Left lung (tissue), 10 donors: ENCODE results near the gene NBPF3. TPM values are rescaled to one million over a fixed set of nuclear protein-coding genes. Genes with fewer than 3 reads are reported as not detected.
"Not testable (repeated sequence)": the region's sequence is repeated elsewhere in the genome, so short reads cannot be mapped to it uniquely, and the experiment has no call there.

Source experiments
- ATAC-seq: fragments of 200-7000 bp; cut with Tn5 transposase; one replicate; pipeline ENCODE4 v1.9.1; 2020; ENCODE audit warnings: moderate library complexity
- DNase-seq, 4 donors: peaks; one replicate each; pipeline ENCODE4 v3.0.0-alpha.2; 2013 to 2020
- H3K27ac ChIP-seq, 2 donors: fragments of 200-600 bp; sonication (generic) in 1 of 2; one replicate each; pipeline versions ENCODE4 v1.5.0 to v1.8.0; 2020 to 2021
- H3K27me3 ChIP-seq, 2 donors: fragments of 200-600 bp; sonication (generic) in 1 of 2; one replicate each; pipeline versions ENCODE4 v1.5.0 to v1.8.0; 2020 to 2021
- H3K36me3 ChIP-seq, 2 donors: fragments of 200-600 bp; sonication (generic) in 1 of 2; one replicate each; pipeline versions ENCODE4 v1.5.0 to v1.8.0; 2020 to 2021
- H3K4me1 ChIP-seq, 2 donors: fragments of 200-600 bp; one replicate each; pipeline ENCODE4 v1.8.0; 2021
- H3K4me3 ChIP-seq, 2 donors: fragments of 200-600 bp; sonication (generic) in 1 of 2; one replicate each; pipeline versions ENCODE4 v1.5.0 to v1.8.0; 2020 to 2021; ENCODE audit warnings: mild to moderate bottlenecking in 1 of 2
- H3K9me3 ChIP-seq, 2 donors: fragments of 200-600 bp; sonication (generic) in 1 of 2; one replicate each; pipeline versions ENCODE4 v1.5.0 to v1.8.0; 2020 to 2021
- CTCF ChIP-seq, 2 donors: fragments of 200-600 bp; sonication (generic) in 1 of 2; IDR thresholded peaks; one replicate each; pipeline versions ENCODE4 v1.5.0 to v1.8.0; 2021; ENCODE audit warnings: antibody characterized with exemption in 2 of 2
- intact Hi-C, 2 donors: fragments of 100-400 bp; cut with DNase I; formaldehyde crosslinking; loops; one replicate each; pipeline versions ENCODE4 v1.11.2 to v1.14.2; 2022
- polyA plus RNA-seq, 6 donors: library from polyadenylated mRNA; unstranded; fragments of 120-200 nt; gene quantifications; one replicate each; pipeline ENCODE4 v1.2.1, GENCODE V29; 2013; ENCODE audit not compliant: insufficient read length in 6 of 6
- total RNA-seq, 2 donors: library from RNA; stranded (reverse); fragmentation: NEBNext Ultra II Directional; extraction: Animal tissue kit (Norgen Biotek cat#: 25700); gene quantifications; one replicate each; pipeline ENCODE4 v1.2.1, GENCODE V29; 2021
- donor health status: DM: no; HTN: yes; CAD: no.
- donor health status: DM: no; HTN: no; CAD: no.

NBPF3 gene
- total and polyA plus RNA-seq, 8 donors, result 3.6 to 23.5 (median 16.5) TPM

GRCh38 chr1:21397813-21398188 is 42.1 kb upstream of the NBPF3 start:
- H3K4me1 ChIP-seq, result no peaks in the 10 kb centered on the region
- ATAC-seq (no peak), DNase-seq (no peak)
- no peak overlapping the region for H3K4me3 ChIP-seq
- no peak overlapping the region for H3K27ac ChIP-seq
- TF ChIP-seq CTCF (IDR thresholded peaks at IDR 0.05), result no peak
- H3K9me3 ChIP-seq, result no peaks in the 10 kb centered on the region
- H3K36me3 ChIP-seq, result no peaks in the 10 kb centered on the region
- intact Hi-C loops, result no loop called here
- H3K27me3 ChIP-seq, result peaks cover 4 to 45% of the 10 kb centered on the region in 2 donors

GRCh38 chr1:21401726-21402346 is 38.1 kb upstream of the NBPF3 start:
- H3K27ac ChIP-seq, intact Hi-C loops, DNase-seq, ATAC-seq, H3K4me3 ChIP-seq, H3K9me3 ChIP-seq, H3K36me3 ChIP-seq, H3K4me1 ChIP-seq: not testable (repeated sequence)
- H3K27me3 ChIP-seq, result peaks cover 4 to 21% of the 10 kb centered on the region in 2 donors

GRCh38 chr1:21406659-21407058 is 33.3 kb upstream of the NBPF3 start:
- ATAC-seq, result no peak
- TF ChIP-seq CTCF (IDR thresholded peaks at IDR 0.05), result no peak
- intact Hi-C loops, result no loop called here
- no peak overlapping the region for H3K27ac ChIP-seq
- no peaks in the 10 kb centered on the region for H3K9me3 ChIP-seq
- H3K27me3 ChIP-seq, result peaks cover 0 to 22% of the 10 kb centered on the region in 2 donors
- H3K4me1 ChIP-seq, result no peaks in the 10 kb centered on the region
- no peak for DNase-seq
- H3K36me3 ChIP-seq, result no peaks in the 10 kb centered on the region
- no peak overlapping the region for H3K4me3 ChIP-seq

GRCh38 chr1:21409897-21410296 is 30.0 kb upstream of the NBPF3 start:
- H3K36me3 ChIP-seq, ATAC-seq, H3K27ac ChIP-seq, H3K4me3 ChIP-seq, DNase-seq, intact Hi-C loops, H3K9me3 ChIP-seq, H3K4me1 ChIP-seq: not testable (repeated sequence)
- peaks cover 0 to 22% of the 10 kb centered on the region in 2 donors for H3K27me3 ChIP-seq

- H3K4me3 ChIP-seq, result no peak overlapping the region
- intact Hi-C loops, result no loop called here
Observed at GRCh38 chr1:21414015-21414414, 25.9 kb upstream of the NBPF3 start.

GRCh38 chr1:21420378-21420777 is 19.6 kb upstream of the NBPF3 start:
- H3K27ac ChIP-seq, H3K27me3 ChIP-seq, H3K36me3 ChIP-seq, H3K9me3 ChIP-seq, DNase-seq, H3K4me1 ChIP-seq, intact Hi-C loops, ATAC-seq, H3K4me3 ChIP-seq: not testable (repeated sequence)

More at GRCh38 chr1:21414015-21414414, 25.9 kb upstream of the NBPF3 start:
- H3K27me3 ChIP-seq, result peaks cover 0 to under 1% of the 10 kb centered on the region in 2 donors
- ATAC-seq (no peak), DNase-seq (no peak)
- no peaks in the 10 kb centered on the region for H3K36me3 ChIP-seq
- no peak overlapping the region for H3K27ac ChIP-seq
- no peaks in the 10 kb centered on the region for H3K9me3 ChIP-seq
- no peaks in the 10 kb centered on the region for H3K4me1 ChIP-seq
- TF ChIP-seq CTCF (IDR thresholded peaks at IDR 0.05), result no peak

- intact Hi-C loops, result not testable (repeated sequence)
Observed at GRCh38 chr1:21421307-21421706, 18.6 kb upstream of the NBPF3 start.

GRCh38 chr1:21427798-21428480 is 12.0 kb upstream of the NBPF3 start:
- intact Hi-C loops, H3K36me3 ChIP-seq, H3K4me3 ChIP-seq, H3K4me1 ChIP-seq, H3K27ac ChIP-seq, DNase-seq, H3K9me3 ChIP-seq, ATAC-seq: not testable (repeated sequence)
- H3K27me3 ChIP-seq, result peaks cover 4 to 18% of the 10 kb centered on the region in 2 donors

More at GRCh38 chr1:21421307-21421706, 18.6 kb upstream of the NBPF3 start:
- ATAC-seq, H3K27me3 ChIP-seq, DNase-seq, H3K4me3 ChIP-seq, H3K27ac ChIP-seq, H3K36me3 ChIP-seq, H3K4me1 ChIP-seq, H3K9me3 ChIP-seq: not testable (repeated sequence)

- H3K36me3 ChIP-seq, intact Hi-C loops, DNase-seq, H3K4me1 ChIP-seq, H3K27ac ChIP-seq, H3K4me3 ChIP-seq, H3K9me3 ChIP-seq: not testable (repeated sequence)
- H3K27me3 ChIP-seq, result peaks cover 4 to 18% of the 10 kb centered on the region in 2 donors
- peak; percentile 13 for ATAC-seq
Observed at GRCh38 chr1:21428481-21429073, 11.4 kb upstream of the NBPF3 start.

GRCh38 chr1:21429210-21429609 is 10.7 kb upstream of the NBPF3 start:
- ATAC-seq, DNase-seq, H3K4me3 ChIP-seq, H3K36me3 ChIP-seq, H3K27ac ChIP-seq, intact Hi-C loops, H3K4me1 ChIP-seq, H3K9me3 ChIP-seq: not testable (repeated sequence)
- peaks cover 4 to 25% of the 10 kb centered on the region in 2 donors for H3K27me3 ChIP-seq
